Adrenal gland (tissue), 12 donors: ENCODE results near the gene SORCS3. TPM values are rescaled to one million over a fixed set of nuclear protein-coding genes. Genes with fewer than 3 reads are reported as not detected.

ENCODE experiments used
- DNase-seq, 7 donors: peaks; one replicate each; pipeline ENCODE4 v3.0.0-alpha.2; 2019 to 2020
- H3K27ac ChIP-seq, 5 donors: fragments of 200-600 bp; sonication (generic) in 4 of 5; 1 replicate in 3 of 5; 2 replicates in 2 of 5; pipeline versions ENCODE4 v1.5.1 to v1.8.0; 2016 to 2020; ENCODE audit warnings: mild to moderate bottlenecking in 1 of 5
- H3K27me3 ChIP-seq: fragments of 200-600 bp; 2 replicates; pipeline ENCODE4 v1.8.0; 2021
- H3K36me3 ChIP-seq, 2 donors: fragments of 200-600 bp; replicated peaks in 1 of 2; 1 replicate in 1 of 2; 2 replicates in 1 of 2; pipeline versions ENCODE4 v1.5.1 to v1.8.0; 2018 to 2022
- H3K4me1 ChIP-seq, 2 donors: fragments of 200-600 bp; replicated peaks in 1 of 2; 1 replicate in 1 of 2; 2 replicates in 1 of 2; pipeline versions ENCODE4 v1.5.1 to v1.8.0; 2018 to 2021
- H3K4me3 ChIP-seq, 4 donors: fragments of 200-600 bp; sonication (generic) in 3 of 4; one replicate each; pipeline ENCODE4 v1.5.1; 2016 to 2018
- H3K9me3 ChIP-seq, 3 donors: fragments of 200-600 bp; sonication (generic) in 1 of 3; replicated peaks in 1 of 3; 1 replicate in 2 of 3; 2 replicates in 1 of 3; pipeline versions ENCODE4 v1.5.1 to v1.8.0; 2016 to 2021
- POLR2A ChIP-seq, 2 donors: fragments of 450-650 bp; IDR thresholded peaks; one replicate each; pipeline ENCODE4 v1.6.1; 2017; ENCODE audit warnings: antibody characterized with exemption in 2 of 2, mild to moderate bottlenecking in 2 of 2, moderate library complexity in 1 of 2
- WGBS, 4 donors: extraction: QIAGEN DNeasy Blood & Tissue Kit in 2 of 4; methylation state at CpG; one replicate each; pipeline versions ENCODE4 v1.1.5 to v1.1.7; 2013 to 2017; 5-methylcytosine and 5-hydroxymethylcytosine counted together
- intact Hi-C, 2 donors: fragments of 100-400 bp; cut with DNase I; formaldehyde crosslinking; loops; one replicate each; pipeline versions ENCODE4 v1.14.1 to v1.15.0; 2022 to 2023
- polyA plus RNA-seq, 3 donors: library from polyadenylated mRNA; stranded (reverse); fragments of 200-250 nt in 2 of 3; fragments of 350-450 nt in 1 of 3; fragmentation: Illumina TruSeq in 1 of 3; extraction: RNeasy Lipid Tissue Mini Kit (QIAGEN cat#74804) in 1 of 3; gene quantifications; one replicate each; pipeline ENCODE4 v1.2.3, GENCODE V29; 2013 to 2014
- total RNA-seq, 9 donors: library from RNA; depleted of rRNA in 4 of 9; stranded (reverse); fragments of >200 nt in 4 of 9; fragments of 120-200 nt in 1 of 9; fragmentation: NEBNext Ultra II Directional in 1 of 9; extraction: Animal tissue kit (Norgen Biotek cat#: 25700) in 1 of 9; gene quantifications; one replicate each; pipeline versions ENCODE4 v1.1.0 to v1.2.4, GENCODE V29; 2013 to 2023
- TF ChIP-seq, protein P1 (sequence below), 6 experiments: fragments of 450-650 bp in 4 of 6; fragments of 200-600 bp in 2 of 6; sonication (generic) in 1 of 6; IDR thresholded peaks; 1 replicate in 5 of 6; 2 replicates in 1 of 6; pipeline versions ENCODE4 v1.5.1 to v1.8.0; 2016 to 2021; ENCODE audit warnings: antibody characterized with exemption in 6 of 6, mild to moderate bottlenecking in 2 of 6, moderate library complexity in 1 of 6
- donor health status: healthy with polysubstance abuse.
- donor health status: Bipolar disorder and iron deficiency.
- donor health status: DM: yes; HTN: yes; CAD: no.
- donor health status: DM: no; HTN: no; CAD: no.
- donor health status: DM: no; HTN: no; CAD: no.
- donor health status: DM: yes; HTN: yes; CAD: no.

SORCS3 gene
- total and polyA plus RNA-seq, 12 donors = 0.22 to 3.4 (median 1.2) TPM; not detected in 2

DNA sequence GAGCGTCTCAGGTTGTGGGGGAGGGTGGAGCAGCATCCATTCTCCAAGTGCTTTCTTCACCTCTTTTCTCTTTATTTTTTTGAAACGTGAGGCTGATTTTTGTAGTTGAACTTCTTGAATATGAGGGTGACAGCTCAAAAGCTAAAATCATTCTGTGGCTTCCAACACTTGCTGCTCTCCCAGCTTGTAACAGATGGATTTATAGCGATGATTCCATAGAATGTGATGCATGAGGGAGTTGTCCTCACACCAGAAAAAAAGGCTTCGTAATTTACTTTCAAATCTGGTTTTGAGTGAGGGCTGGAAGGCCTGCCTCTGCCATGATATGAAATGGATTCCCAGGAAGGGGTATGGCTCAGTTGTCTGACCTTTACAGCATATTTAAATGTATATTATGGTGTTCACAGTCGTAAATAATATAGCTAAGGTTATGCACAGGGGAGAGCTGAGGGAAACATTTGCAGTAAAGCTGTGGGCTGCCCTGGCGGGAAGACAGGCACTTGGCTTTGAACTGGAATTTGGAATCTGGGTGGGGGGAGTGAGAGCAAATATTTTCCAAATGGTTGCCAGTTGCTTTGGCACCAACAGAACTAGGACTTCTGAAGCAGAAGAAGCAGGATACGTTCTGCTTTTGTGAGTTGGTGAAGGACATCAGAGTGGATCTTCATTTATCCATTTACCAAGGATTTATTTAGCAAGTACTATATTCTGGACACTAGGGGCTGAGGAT is 166.7 kb downstream of the SORCS3 start:
- no peak overlapping the region for H3K27ac ChIP-seq
- 57 to 64% (median 59%) methylated on average over 7 of the region's 7 CpGs for WGBS, 4 donors
- H3K27me3 ChIP-seq = no peaks in the 10 kb centered on the region
- no peaks in the 10 kb centered on the region for H3K36me3 ChIP-seq
- H3K4me1 ChIP-seq = no peaks in the 10 kb centered on the region
- no peak for DNase-seq
- intact Hi-C loops = no loop called here
- no peak overlapping the region for H3K4me3 ChIP-seq
- H3K9me3 ChIP-seq = no peaks in the 10 kb centered on the region
- TF ChIP-seq, protein P1, sequence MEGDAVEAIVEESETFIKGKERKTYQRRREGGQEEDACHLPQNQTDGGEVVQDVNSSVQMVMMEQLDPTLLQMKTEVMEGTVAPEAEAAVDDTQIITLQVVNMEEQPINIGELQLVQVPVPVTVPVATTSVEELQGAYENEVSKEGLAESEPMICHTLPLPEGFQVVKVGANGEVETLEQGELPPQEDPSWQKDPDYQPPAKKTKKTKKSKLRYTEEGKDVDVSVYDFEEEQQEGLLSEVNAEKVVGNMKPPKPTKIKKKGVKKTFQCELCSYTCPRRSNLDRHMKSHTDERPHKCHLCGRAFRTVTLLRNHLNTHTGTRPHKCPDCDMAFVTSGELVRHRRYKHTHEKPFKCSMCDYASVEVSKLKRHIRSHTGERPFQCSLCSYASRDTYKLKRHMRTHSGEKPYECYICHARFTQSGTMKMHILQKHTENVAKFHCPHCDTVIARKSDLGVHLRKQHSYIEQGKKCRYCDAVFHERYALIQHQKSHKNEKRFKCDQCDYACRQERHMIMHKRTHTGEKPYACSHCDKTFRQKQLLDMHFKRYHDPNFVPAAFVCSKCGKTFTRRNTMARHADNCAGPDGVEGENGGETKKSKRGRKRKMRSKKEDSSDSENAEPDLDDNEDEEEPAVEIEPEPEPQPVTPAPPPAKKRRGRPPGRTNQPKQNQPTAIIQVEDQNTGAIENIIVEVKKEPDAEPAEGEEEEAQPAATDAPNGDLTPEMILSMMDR (IDR thresholded peaks at IDR 0.05) = no peak
- no peak for TF ChIP-seq POLR2A (IDR thresholded peaks at IDR 0.05)

DNA sequence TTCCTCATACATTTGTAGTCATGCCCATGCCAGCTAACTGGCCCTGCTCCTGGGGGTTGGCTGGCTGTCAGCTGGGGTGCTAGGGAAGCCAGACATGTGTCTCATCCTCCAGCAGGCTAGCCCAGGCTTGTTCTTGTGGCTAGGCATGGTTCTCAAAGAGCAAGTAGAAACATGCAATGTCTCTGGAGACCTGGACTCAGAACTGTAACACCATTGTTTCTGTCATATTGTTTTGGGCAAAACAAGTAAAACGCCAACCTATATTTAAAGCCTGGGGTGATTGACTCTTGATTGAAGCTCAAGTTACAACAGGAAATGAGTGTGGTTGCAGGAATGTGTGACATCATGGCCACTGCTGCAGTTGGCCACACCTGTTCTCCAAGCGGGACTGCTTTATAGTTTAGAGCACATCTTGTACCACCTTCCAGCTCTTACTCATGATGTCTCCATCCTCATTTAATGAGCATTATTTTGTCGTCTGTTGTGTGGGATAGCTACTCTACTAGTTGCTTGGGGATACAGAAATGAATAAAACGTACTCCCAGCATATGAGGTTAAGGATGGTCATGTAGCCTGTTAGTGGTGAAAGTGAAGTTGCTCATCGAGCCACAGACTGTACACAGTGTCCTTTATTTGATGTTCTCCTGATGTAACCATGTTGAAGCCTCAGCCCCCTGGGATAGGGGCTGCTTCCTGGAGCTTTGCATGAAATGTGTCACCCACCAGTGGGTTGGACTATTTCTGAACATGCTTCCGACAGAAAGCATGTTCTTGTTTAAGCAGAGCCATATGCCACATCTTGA is 168.4 kb downstream of the SORCS3 start:
- no peak for TF ChIP-seq POLR2A (IDR thresholded peaks at IDR 0.05)
- TF ChIP-seq, protein P1 (IDR thresholded peaks at IDR 0.05) = no peak
- DNase-seq = no peak
- 54 to 66% (median 56%) methylated on average over 6 of the region's 6 CpGs for WGBS, 4 donors
- intact Hi-C loops = no loop called here
- Histone ChIP-seq H3K4me1 (no peaks in the 10 kb centered on the region), H3K36me3 (no peaks in the 10 kb centered on the region), H3K4me3 (no peak overlapping the region), H3K27me3 (no peaks in the 10 kb centered on the region), H3K9me3 (no peaks in the 10 kb centered on the region), H3K27ac (no peak overlapping the region)

DNA sequence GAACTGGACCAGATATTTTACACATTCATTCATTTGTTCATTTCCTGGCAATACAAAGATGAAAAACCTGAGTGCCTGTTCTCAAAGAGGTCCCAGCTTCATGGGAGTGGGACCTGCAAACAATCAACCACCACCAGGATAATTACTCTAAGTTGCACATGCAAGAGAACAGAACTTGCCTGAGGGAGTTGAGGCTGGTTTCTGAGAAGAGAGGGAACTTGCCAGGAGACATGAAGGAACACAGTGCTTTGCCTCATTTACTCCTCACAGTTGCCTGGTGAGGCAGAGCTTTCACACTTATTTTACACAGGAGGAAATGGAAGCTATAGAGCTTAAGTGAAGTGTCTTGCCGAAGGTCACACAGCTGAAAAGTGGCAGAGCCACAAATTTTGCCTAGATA is 170.1 kb downstream of the SORCS3 start:
- no peak for DNase-seq
- intact Hi-C loops = no loop called here
- Histone ChIP-seq H3K36me3 (no peaks in the 10 kb centered on the region), H3K4me1 (no peaks in the 10 kb centered on the region), H3K4me3 (no peak overlapping the region), H3K9me3 (no peaks in the 10 kb centered on the region), H3K27me3 (no peaks in the 10 kb centered on the region), H3K27ac (peak overlapping the region in 1 of 5 donors; percentile 17)
- WGBS, 4 donors = 57 to 83% (median 73%) methylated on average over 1 of the region's 1 CpG
- no peak for TF ChIP-seq POLR2A (IDR thresholded peaks at IDR 0.05)
- TF ChIP-seq, protein P1 (IDR thresholded peaks at IDR 0.05) = no peak

DNA sequence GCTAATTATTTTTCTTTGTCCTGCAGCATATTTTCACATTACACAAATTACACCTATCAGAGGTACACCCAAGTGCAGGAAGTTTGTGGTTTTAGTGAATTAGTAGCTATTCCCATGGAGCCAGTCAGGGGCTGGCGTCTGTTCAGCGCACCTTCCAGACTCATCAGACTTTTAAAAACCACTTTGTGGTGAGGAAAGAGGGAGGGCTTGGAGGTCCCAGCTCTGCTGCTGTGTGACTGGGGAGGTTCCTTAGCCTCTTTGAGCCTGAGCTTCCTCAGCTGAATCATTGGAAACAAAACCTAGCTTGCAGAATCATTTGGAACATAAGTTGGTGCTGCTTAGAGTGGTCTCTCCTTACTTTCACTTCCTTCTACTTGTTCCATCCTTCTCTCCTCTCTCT is 175.4 kb downstream of the SORCS3 start:
- TF ChIP-seq POLR2A (IDR thresholded peaks at IDR 0.05) = no peak
- TF ChIP-seq, protein P1 (IDR thresholded peaks at IDR 0.05) = no peak
- H3K36me3 ChIP-seq = no peaks in the 10 kb centered on the region
- H3K9me3 ChIP-seq = no peaks in the 10 kb centered on the region
- intact Hi-C loops = no loop called here
- no peak overlapping the region for H3K27ac ChIP-seq
- WGBS, 4 donors = 65 to 85% (median 75%) methylated on average over 2 of the region's 2 CpGs
- no peak overlapping the region for H3K4me3 ChIP-seq
- DNase-seq = no peak
- H3K4me1 ChIP-seq = no peaks in the 10 kb centered on the region
- no peaks in the 10 kb centered on the region for H3K27me3 ChIP-seq
